Limb (tissue), 2 donors: ENCODE data around the gene SIGLEC8.
"Not testable (repeated sequence)": the region's sequence is repeated elsewhere in the genome, so short reads cannot be mapped to it uniquely, and the experiment has no call there.

Experiments used
- DNase-seq, 2 donors: peaks; one replicate each; pipeline ENCODE4 v3.0.0-alpha.2; 2016; ENCODE audit errors: extremely low spot score in 2 of 2

SIGLEC8 gene

DNA sequence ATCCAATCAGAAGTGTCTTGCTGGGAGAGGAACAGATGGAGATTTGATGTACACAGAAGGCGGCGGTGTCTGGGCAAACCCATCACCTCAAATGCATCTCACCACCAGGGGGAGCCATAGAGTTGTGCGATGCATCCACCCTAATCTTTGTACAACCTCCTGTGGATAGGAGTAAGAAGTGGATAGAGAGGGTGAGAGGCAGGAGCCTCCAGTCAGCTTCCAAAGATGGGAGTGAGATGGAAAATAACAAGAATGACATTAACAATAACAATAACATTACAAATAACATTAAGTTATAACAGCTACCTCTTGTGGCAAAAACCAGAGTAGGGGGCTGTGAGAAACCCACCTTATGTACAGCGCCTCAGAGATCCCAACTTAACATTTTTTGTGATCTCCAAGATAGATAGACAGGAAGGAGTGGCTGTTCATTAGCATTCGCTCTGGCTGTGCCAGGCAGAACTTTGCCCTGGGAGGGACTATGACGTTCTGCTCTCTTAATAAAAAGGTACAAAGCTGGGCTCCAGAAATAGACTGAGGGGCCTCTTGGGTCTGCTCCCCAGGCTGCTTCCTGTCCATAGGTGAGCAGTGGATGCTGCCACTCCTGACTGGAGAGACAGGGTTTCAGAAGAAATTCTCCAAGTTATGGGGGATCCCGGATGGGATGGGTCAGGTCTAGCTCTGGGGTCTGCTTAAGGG lies 14.9 kb upstream of the SIGLEC8 start:
- DNase-seq, result peak; percentile 33 to 76

DNA sequence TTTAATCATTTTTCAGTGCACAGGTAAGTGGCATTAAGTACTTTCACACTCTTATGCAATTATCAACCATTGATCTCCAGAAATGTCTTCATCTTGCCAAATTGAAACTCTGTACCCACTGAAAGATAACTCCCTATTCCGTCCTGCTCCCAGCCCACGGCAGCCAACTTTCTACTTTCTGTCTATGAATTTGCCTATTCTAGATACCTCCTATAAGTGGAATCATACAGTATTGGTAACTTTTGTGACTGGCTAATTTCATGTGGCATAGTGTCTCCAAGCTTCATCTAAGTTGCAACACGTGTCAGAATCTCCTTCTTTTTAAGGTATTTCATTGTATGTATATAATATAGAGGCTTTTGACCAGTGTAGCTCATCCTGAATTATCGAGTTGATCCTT lies 14.4 kb upstream of the SIGLEC8 start:
- DNase-seq, result no peak

DNA sequence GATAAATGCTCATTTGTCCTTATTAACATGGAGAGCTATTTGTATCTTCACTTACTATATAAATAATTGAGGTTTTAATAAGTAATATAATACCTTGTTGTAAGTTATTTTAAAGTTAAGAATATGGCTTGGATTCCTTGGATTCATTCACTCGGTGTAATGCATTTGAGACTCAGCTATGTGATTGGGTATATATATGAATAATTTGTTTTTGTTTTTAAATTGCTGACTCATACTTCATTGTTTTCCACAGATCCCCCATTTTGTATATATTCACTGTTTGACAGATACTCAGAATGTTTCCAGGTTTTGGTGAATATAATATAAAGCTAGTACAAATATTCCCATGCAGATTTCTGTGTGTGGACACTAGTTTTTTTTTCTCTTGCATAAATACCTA lies 13.3 kb upstream of the SIGLEC8 start:
- DNase-seq, result no peak

DNA sequence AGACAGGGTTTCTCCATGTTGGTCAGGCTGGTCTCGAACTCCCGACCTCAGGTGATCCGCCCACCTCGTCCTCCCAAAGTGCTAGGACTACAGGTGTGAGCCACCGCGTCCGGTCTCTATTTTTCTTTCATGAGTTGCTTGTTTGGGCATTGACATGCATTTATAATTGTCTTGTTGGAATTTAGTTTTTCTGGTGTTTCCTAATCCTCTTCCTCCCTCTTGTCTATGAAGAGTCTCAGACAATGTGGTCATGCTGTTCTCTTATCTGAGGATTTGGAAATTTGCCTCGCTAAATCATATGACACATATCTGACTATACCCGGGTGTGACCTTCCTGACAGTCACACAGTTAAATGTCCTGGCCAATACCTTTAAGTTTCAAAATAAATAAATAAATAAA lies 12.7 kb upstream of the SIGLEC8 start:
- no peak for DNase-seq

DNA sequence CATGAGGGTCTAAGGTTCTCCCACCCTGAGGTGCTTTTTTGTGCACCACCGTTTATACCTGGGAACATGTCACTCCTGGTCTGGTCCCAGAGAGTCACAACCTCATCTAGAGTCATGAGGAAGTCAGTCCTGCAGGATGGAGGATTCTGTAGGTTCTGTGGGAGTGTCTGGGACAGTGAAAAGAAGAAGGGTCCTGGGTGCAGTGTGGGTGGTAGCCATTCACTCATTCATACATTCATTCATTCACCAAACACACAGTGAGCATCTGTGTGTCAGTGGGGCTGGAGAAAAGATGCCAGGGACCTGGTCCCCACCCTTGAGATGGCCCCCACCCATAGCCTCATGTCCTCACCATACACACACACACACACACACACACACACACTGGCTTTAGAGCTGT lies 11.4 kb upstream of the SIGLEC8 start:
- no peak for DNase-seq

DNA sequence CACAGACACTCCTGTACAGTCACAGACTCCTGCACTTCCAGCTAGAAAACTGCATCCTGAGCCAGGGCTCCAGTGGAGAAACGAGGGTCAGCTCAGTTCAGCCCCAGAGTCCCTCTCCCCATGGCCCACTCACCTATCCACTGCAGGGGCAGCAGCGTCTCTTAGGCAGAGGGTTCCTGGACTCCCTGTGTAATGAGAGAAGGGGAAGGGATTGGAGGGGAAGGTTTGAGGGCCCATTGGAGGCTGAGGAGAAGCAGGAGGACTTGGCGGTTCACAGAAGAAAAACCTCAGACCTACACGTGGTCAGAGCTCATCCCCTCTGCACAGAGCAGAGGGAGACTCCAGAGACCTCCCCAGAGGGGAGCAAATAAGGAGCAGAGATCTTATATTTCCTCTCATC lies 10.9 kb upstream of the SIGLEC8 start:
- no peak for DNase-seq

DNA sequence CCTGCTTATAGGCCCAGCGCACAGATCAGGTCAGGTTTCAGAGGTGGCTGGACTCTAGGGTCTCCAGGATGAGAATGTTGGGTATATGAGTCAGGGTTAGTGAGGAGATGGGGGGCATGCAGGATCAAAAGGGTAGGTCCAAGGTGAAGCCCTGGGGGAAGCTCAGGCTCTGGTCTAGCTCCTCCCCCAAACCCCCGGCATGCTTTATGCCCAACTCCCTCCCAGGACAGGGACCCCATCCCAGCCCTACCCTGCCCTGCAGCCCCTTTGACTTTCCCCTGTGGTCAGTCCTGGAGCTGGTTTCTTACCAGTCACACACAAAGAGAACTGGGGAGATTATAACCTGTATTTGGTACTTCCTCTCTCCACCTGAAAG lies 10.3 kb upstream of the SIGLEC8 start:
- no peak for DNase-seq

DNA sequence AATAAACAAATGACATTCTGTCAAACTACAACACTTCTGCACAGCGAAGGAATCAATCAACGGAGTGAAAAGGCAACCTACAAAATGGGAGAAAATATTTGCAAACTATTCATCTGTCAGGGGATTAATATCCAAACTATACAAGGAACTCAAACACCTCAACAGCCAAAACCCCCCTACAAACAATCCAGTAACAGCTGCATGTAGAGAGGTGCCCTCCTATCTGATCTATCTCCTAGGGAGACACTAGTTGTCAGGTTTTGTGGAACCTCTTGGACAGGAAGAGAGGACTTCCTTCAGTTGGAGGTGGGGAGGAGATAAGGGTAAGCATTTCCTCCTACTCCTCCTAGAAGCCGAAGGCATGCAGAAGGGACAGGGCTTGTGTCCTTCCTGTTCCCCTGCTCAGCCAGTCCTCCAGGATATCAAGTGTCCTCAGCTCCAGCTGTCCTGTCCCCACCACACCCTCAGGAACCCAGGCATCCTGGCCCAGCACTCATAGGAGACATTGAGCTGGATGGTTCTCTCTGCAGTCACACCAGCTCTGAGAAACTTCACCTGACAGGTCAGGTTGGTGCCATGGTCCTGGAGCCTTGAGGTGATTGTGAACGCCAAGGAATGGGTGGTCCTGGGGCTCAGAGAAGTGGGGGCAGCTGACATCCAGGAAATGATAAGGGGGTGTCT lies 9.8 kb upstream of the SIGLEC8 start:
- no peak for DNase-seq

DNA sequence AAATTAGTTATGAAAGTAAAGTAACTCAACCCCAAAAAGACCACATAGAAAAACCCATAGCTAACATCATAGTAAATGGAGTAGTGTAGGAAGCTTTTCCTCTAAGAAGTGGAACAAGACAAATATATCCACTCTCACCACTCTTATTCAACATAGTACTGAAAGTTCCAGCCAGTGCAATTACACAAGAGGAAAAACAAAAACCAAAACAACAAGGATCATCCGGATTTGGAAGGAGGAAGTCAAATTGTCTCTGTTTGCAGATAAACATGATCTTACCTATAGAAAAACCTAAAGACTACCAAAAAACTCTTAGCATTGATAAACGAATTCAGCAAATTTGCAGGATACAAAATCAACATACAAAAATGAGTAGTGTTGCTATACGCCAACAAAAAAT lies 8.5 kb upstream of the SIGLEC8 start:
- DNase-seq, result no peak

DNA sequence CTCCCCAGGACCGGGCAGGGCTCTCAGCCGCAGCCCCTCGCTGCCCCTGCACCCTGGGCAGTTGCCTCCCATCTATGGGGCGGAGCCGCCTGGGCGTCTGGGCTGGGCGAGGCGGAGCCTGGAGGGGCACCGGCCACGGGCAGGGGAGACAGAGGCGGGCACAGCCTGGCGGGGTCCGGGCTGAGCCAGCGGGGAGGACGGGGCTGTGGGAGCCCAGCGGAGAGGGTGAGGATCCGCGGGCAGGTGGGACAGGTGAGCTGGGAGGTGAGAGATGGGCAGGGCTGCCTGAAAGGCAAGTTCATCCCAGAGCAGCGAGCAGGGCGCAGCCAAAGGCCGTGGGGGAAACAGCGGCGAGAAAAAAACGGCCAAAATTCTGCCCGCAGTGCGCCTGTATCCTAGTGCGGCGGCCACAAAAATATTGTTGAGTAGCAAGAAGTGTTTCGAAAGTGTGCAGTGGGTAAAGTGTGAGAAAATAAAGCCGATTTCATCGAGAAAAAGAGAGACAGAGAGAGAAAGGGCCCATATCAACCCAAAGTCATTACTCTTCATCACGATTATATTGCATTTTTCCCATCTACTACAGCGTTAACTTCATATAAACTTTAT lies 5.8 kb upstream of the SIGLEC8 start:
- not testable (repeated sequence) for DNase-seq

DNA sequence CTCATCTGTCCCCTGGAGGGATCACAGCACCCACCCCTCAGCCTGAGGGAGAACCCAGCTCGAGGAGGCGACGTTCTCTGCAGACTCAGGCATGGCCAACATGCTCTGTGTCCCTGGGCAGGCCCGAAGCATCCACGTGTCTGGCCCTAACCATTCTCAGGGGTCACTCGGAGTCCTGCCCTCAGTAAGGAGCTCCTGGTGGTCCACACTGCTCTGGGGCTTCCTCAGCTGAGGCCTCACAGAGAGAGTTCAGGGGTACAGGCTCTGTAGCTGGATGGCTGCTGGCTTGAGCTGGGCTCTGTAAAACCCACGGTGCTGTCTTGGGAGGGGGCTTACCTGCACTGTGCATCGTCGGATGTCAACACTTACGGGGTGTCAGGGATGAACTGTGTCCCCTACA lies 4.4 kb upstream of the SIGLEC8 start:
- no peak for DNase-seq

DNA sequence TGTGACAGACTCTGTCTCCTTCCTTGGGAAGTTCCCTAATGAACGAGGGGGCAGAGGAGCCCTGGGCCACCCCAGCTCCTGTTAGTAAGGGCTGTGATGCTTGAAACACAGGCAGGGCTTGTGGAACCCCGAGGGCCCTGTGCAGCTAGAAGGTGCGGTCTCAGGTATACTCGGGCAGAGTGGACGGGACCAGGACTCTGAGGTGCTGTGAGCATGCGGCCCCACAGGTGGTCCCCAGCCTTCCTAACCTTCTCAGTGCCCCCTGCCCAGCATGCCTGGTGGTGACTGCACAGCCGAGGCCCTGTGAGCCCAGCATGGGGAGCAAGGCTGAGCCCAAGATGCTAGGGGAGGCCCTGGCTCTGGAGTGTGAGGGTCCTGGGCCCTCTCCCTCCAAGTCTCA lies 4.0 kb upstream of the SIGLEC8 start:
- no peak for DNase-seq

DNA sequence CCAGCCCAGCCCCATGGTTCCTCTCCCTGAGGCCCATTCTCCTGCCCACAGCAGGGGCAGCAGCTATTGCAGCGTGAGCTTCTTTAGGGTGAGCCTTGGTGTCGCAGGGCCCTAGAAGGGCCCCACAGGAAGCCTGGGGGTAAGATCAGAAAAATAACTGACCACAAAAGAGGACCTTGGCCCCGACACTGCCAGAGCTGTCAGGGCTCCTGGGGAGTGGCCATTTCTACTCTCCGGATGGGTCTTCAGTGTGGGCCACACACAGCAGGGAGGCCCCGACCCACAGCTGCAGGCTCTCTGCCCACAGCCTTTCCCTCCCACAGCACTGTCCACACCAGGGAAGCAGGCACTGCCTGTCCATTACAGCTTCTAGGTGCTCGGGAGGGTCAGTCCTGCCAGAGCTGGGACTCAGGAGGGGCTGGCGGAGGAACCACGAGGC lies 3.5 kb upstream of the SIGLEC8 start:
- no peak for DNase-seq

DNA sequence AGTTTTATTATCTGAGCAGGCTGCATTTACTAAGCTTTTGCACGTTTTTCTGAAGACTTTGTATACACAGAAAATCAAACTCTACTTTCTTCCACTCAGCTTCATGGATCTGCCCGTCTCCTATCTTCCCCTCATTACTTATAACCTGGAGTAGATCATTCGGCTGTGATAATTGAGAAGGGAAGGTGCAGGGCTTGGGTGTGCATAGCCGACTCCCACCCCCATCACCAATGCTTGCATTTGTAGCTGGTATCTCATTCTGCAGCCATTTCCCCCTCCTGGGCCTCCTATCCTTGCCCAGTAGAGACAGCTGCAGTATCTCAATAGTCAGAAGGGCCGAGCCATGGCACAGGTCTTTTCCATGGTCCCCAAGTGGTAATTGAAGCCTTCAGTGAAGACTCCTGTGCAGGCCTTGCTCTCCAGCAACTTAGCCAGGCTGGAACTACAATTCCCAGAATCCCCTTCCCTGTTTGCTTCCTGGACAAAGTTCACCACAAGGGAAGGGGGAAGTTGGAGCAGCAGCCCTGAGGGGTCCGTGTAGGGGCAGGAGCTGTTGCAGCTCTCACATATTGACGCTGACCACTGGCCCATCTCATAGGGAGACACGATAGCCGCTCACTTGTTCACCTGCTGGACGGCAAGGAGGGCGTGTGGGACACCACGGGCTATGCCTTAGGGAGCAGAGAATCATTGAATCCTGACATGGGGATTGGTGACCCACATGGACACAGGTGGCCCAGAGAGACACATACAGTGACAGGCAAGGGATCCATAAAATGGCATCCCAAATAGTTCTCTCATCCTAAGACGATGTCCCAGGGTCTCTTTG lies 2.1 kb upstream of the SIGLEC8 start:
- no peak for DNase-seq

DNA sequence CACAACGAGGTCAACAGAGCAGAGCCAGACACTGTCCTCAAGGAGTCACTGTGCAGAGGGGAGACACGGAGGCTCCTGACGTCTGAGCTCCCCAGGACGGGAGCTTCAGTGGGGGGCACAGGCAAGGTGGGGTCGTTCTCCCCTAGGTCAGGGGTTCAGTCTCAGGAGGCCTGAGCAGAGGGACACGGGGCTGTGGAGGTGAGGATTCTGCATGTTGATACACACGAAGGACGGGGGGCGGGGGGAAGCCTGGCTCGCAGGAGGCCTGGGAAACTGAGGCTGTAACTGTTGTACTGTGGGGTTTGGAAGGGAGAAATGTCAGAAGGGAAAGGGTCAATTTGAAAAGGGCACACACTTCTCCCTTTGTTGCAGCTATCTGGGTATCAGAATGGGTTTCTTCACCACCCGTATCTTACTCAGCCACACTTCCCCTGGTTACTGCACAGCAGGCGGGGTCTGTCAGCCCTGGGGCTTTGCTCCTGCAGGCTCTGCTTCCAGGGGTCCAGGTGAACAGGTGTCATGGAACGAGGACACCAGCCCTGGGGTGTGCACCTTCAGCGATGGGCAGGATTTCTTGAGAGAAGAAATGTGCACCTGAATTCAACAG lies 748 bp upstream of the SIGLEC8 start:
- DNase-seq, result no peak

DNA sequence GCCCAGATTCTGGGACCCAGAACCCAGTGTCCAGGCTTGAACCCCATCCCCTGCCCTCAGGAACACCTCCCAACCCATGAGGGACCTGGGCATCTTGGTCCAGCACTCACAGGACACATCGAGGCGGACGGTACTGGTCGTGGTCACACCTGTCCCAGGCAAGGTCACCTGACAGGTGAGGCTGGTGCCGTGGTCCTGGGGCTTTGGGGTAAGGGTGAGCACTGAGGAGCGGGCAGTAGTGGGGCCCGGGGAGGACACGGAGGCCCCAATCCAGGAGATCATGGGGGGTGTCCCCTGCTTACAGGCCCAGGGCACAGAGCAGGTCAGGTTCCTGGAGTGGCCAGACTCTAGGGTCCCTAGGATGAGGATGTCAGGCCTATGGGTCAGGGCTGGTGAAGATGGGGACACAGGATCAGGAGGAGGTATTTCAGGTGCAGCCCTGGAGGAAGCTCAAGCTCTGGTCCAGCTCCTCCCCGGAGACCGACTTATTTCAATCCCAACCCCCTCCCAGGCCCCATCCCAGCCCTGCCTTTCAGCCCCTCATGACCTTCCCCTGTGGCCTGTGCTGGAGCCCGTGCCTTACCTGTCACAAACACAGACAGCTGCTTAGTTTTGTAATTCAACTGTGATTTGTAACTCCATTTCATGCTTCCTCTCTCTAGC lies 772 bp downstream of the SIGLEC8 start:
- DNase-seq, result no peak

DNA sequence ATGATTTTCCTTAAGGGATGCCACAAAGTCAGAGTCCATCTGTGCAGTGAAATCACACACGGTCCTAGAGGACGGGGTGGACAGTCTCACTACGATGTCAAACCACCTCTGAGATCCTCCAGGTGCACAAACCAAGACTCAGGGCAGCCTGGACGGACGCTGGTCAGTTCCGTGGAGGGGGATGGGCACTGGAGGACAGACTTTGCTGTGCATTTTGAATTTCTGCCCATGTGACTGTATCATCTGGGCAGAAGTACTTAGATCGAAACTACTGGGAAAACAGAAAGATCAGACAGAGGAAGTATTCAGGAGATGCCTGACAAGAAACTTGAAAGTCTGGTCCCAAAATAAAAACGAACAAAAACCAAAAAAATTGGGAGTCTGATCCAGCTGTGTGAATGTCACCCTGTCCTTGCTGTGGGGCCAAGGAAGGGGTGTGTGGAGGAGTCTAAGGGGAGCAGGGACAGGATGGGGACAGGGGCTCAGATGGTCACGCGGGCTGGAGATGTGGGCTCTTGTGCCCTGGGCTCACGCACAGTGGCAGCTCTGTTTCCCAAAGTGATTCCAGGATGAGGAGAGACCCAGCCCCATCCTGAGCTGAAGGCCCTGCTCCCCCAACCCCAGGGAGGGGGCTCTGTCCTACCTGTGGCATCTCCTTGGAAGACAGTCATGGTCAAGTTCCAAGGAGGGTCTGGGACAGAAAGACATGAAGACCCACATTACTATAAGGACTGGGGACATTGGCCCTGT lies 1.5 kb downstream of the SIGLEC8 start:
- DNase-seq, result no peak

DNA sequence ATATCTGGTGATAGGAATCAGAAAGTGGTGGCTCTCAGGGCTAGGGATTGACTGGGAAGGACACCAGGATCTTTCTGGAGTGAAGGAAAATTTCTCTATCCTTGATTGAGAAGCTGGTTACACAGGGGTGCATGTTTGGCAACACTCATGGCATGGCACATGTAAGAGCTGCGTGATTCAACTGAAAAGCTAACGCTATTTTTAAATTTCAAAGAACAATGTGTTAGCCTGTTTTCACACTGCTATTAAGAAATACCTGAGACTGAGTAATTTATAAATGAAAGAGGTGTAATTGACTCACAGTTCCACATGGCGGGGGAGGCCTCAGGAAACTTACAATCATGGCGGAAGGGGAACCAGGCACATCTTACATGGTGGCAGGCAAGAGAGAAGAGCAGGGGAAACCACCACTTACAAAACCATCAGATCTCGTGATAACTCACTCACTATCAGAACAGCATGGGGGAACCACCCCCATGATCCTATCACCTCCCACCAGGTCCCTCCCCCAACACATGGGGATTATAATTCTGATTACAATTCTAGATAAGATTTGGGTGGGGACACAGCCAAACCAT lies 7.4 kb downstream of the SIGLEC8 start:
- no peak for DNase-seq

DNA sequence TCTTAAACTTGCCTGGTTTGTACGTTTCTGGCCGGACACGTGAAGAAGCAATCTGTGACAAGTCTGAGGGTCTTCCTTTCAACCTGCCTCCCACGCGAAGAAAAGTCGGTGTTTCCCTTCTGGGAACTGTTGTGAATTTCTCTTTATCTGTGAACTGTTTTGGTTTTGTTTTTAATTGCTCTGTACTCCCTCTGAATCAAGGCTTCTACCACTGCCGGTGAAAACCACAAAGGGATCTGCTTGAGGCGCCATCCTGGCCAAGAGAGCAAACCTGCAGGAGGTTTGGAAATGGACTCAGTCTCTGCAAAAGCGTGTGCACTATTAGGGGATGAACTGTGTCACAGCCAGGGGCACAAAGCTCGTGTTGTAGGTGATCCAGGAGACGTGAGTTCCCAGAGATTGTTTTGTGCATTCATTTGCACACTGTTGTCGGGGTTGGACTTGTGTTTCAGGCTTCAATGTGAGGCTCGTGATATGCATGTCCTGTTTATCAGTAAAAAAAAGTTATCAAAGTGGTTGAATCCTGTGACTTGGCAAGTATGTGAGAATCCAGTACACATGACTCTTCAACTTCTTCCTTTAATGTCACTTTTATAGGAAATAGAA lies 9.7 kb downstream of the SIGLEC8 start:
- no peak for DNase-seq

DNA sequence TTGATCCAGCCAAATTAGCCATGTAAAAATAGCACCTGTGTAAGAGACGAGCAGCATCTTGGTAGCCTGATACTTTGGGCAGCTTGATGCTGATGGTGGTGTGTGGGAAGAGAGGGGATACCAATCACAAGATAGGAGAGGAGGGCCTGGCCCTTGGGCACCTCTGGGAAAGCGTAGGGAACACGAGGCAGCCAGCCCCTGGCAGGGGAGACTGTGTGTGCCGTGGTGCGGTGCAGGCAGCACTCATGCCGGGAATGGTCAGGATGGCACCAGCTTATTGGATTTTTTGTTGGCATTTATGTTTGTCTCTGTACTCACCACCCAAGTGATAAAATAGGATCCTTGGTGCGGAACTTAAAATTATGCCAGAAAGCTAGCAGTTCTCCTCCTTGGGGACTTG lies 10.2 kb downstream of the SIGLEC8 start:
- DNase-seq, result no peak
